Stomach (tissue), 4 donors: ENCODE results near the gene SURF2.

ENCODE experiments used
- CTCF ChIP-seq, 7 experiments: fragments of 450-650 bp in 4 of 7; fragments of 200-600 bp in 3 of 7; sonication (generic) in 3 of 7; IDR thresholded peaks; one replicate each; pipeline ENCODE4 v1.5.1; 2016 to 2019; ENCODE audit warnings: antibody characterized with exemption in 7 of 7, control low read depth in 2 of 7, mild to moderate bottlenecking in 1 of 7
- EP300 ChIP-seq: sonication (generic); formaldehyde crosslinking; IDR thresholded peaks from one replicate; pipeline ENCODE4 v1.6.1; 2017; ENCODE audit warnings: antibody characterized with exemption
- POLR2A ChIP-seq, 4 donors: fragments of 450-650 bp; IDR thresholded peaks; one replicate each; pipeline ENCODE4 v1.6.1; 2016; ENCODE audit warnings: antibody characterized with exemption in 4 of 4, control low read depth in 2 of 4, mild to moderate bottlenecking in 1 of 4, moderate library complexity in 1 of 4
- POLR2AphosphoS5 ChIP-seq, 3 donors: sonication (generic); formaldehyde crosslinking; IDR thresholded peaks; one replicate each; pipeline ENCODE4 v1.6.1; 2016; ENCODE audit warnings: antibody characterized with exemption in 3 of 3

GRCh38 chr9:133349965-133350616 is 6.3 kb upstream of the SURF2 start:
- no peak for TF ChIP-seq CTCF (IDR thresholded peaks at IDR 0.05)
- no peak for TF ChIP-seq POLR2A (IDR thresholded peaks at IDR 0.05)
- no peak for TF ChIP-seq POLR2AphosphoS5 (IDR thresholded peaks at IDR 0.05)
- TF ChIP-seq EP300: no peak
